HG03280 (cell line): ENCODE measurements around the gene MBNL1.
"Not testable (repeated sequence)": the region's sequence is repeated elsewhere in the genome, so short reads cannot be mapped to it uniquely, and the experiment has no call there.

Source experiments
- ATAC-seq: cut with Tn5 transposase; IDR thresholded peaks from one replicate; pipeline ENCODE4 v1.9.1; 2021; ENCODE audit warnings: mild to moderate bottlenecking, moderate library complexity; ENCODE audit not compliant: unreplicated experiment

The MBNL1 gene

GRCh38 chr3:152317184-152317583 lies 48.5 kb downstream of the MBNL1 start:
- no peak for ATAC-seq

- ATAC-seq = no peak
Observed at GRCh38 chr3:152317956-152318355, 49.2 kb downstream of the MBNL1 start.

GRCh38 chr3:152318512-152318911 lies 49.8 kb downstream of the MBNL1 start:
- ATAC-seq = no peak

- ATAC-seq = no peak
Observed at GRCh38 chr3:152319256-152319655, 50.5 kb downstream of the MBNL1 start.

- ATAC-seq = no peak
Observed at GRCh38 chr3:152319831-152320617, 51.3 kb downstream of the MBNL1 start.

- ATAC-seq = no peak
Observed at GRCh38 chr3:152321200-152321954, 52.6 kb downstream of the MBNL1 start.

GRCh38 chr3:152321955-152322377 lies 53.2 kb downstream of the MBNL1 start:
- no peak for ATAC-seq

- ATAC-seq = no peak
Observed at GRCh38 chr3:152322756-152323155, 54.0 kb downstream of the MBNL1 start.

- peak; percentile 86 for ATAC-seq
Observed at GRCh38 chr3:152323834-152324233, 55.1 kb downstream of the MBNL1 start.

- no peak for ATAC-seq
Observed at GRCh38 chr3:152325136-152325535, 56.4 kb downstream of the MBNL1 start.

- no peak for ATAC-seq
Observed at GRCh38 chr3:152327203-152327602, 58.5 kb downstream of the MBNL1 start.

- ATAC-seq = no peak
Observed at GRCh38 chr3:152328841-152329240, 60.1 kb downstream of the MBNL1 start.

- ATAC-seq = no peak
Observed at GRCh38 chr3:152330559-152330958, 61.8 kb downstream of the MBNL1 start.

GRCh38 chr3:152331018-152331541 lies 62.4 kb downstream of the MBNL1 start:
- ATAC-seq = no peak

- ATAC-seq = no peak
Observed at GRCh38 chr3:152331998-152332397, 63.3 kb downstream of the MBNL1 start.

GRCh38 chr3:152333928-152334327 lies 65.2 kb downstream of the MBNL1 start:
- no peak for ATAC-seq

- ATAC-seq = no peak
Observed at GRCh38 chr3:152334761-152335160, 66.0 kb downstream of the MBNL1 start.

GRCh38 chr3:152335273-152335672 lies 66.5 kb downstream of the MBNL1 start:
- no peak for ATAC-seq

GRCh38 chr3:152337337-152337736 lies 68.6 kb downstream of the MBNL1 start:
- not testable (repeated sequence) for ATAC-seq

GRCh38 chr3:152338159-152338720 lies 69.5 kb downstream of the MBNL1 start:
- no peak for ATAC-seq

GRCh38 chr3:152339881-152340505 lies 71.3 kb downstream of the MBNL1 start:
- ATAC-seq = no peak
